ENCODE data around the gene ABTB1. TPM values are rescaled to one million over a fixed set of nuclear protein-coding genes. Genes with fewer than 3 reads are reported as not detected.
"Not testable (repeated sequence)": the region's sequence is repeated elsewhere in the genome, so short reads cannot be mapped to it uniquely, and the experiment has no call there.

Gene ABTB1
- total RNA-seq, 1 donor from 2014 or later: 12.2 TPM

- Mint-ChIP-seq H3K9me3 (ENCODE audit: low read depth) (no peaks in the 10 kb centered on the region), H3K4me3 (ENCODE audit: low read depth) (no peak overlapping the region), H3K4me1 (ENCODE audit: low read depth) (peaks cover 5% of the 10 kb centered on the region), H3K36me3 (ENCODE audit: insufficient read depth) (no peaks in the 10 kb centered on the region), H3K27me3 (peaks cover 3% of the 10 kb centered on the region), H3K27ac (no peak overlapping the region)
- no peak for DNase-seq (ENCODE audit: low spot score, unreplicated experiment)
- TF ChIP-seq CTCF (IDR thresholded peaks at IDR 0.05; ENCODE audit: unreplicated experiment): no peak
These were observed 21.1 kb upstream of the ABTB1 start for GRCh38 chr3:127651516-127652172.

GRCh38 chr3:127652246-127652995 lies 20.3 kb upstream of the ABTB1 start:
- H3K4me1 Mint-ChIP-seq (ENCODE audit: low read depth): peaks cover 5% of the 10 kb centered on the region

GRCh38 chr3:127654374-127654773 lies 18.4 kb upstream of the ABTB1 start:
- Mint-ChIP-seq H3K9me3 (ENCODE audit: low read depth) (no peaks in the 10 kb centered on the region), H3K27ac (no peak overlapping the region), H3K36me3 (ENCODE audit: insufficient read depth) (no peaks in the 10 kb centered on the region), H3K4me3 (ENCODE audit: low read depth) (no peak overlapping the region), H3K27me3 (peaks cover 3% of the 10 kb centered on the region), H3K4me1 (ENCODE audit: low read depth) (peaks cover 5% of the 10 kb centered on the region)
- DNase-seq (ENCODE audit: low spot score, unreplicated experiment): no peak
- TF ChIP-seq CTCF (IDR thresholded peaks at IDR 0.05; ENCODE audit: unreplicated experiment): no peak

More at GRCh38 chr3:127652246-127652995, 20.3 kb upstream of the ABTB1 start:
- Mint-ChIP-seq H3K36me3 (ENCODE audit: insufficient read depth) (no peaks in the 10 kb centered on the region), H3K27me3 (peaks cover 3% of the 10 kb centered on the region), H3K27ac (no peak overlapping the region), H3K4me3 (ENCODE audit: low read depth) (no peak overlapping the region), H3K9me3 (ENCODE audit: low read depth) (no peaks in the 10 kb centered on the region)
- peak; percentile 90 for TF ChIP-seq CTCF (IDR thresholded peaks at IDR 0.05; ENCODE audit: unreplicated experiment)
- DNase-seq (ENCODE audit: low spot score, unreplicated experiment): peak; percentile 50

GRCh38 chr3:127654993-127655392 lies 17.8 kb upstream of the ABTB1 start:
- not testable (repeated sequence) for H3K9me3 Mint-ChIP-seq (ENCODE audit: low read depth); H3K4me3 Mint-ChIP-seq (ENCODE audit: low read depth); H3K4me1 Mint-ChIP-seq (ENCODE audit: low read depth); H3K27me3 Mint-ChIP-seq; H3K27ac Mint-ChIP-seq; DNase-seq (ENCODE audit: low spot score, unreplicated experiment); H3K36me3 Mint-ChIP-seq (ENCODE audit: insufficient read depth)

GRCh38 chr3:127655641-127656040 lies 17.1 kb upstream of the ABTB1 start:
- Mint-ChIP-seq H3K4me1 (ENCODE audit: low read depth) (peaks cover 5% of the 10 kb centered on the region), H3K36me3 (ENCODE audit: insufficient read depth) (peaks cover 2% of the 10 kb centered on the region), H3K27ac (no peak overlapping the region), H3K4me3 (ENCODE audit: low read depth) (no peak overlapping the region), H3K27me3 (peaks cover 3% of the 10 kb centered on the region), H3K9me3 (ENCODE audit: low read depth) (no peaks in the 10 kb centered on the region)
- TF ChIP-seq CTCF (IDR thresholded peaks at IDR 0.05; ENCODE audit: unreplicated experiment): no peak
- no peak for DNase-seq (ENCODE audit: low spot score, unreplicated experiment)
